Left ventricle myocardium inferior (tissue), 1 donor: Measurements from ENCODE around the gene SFI1. TPM values are rescaled to one million over a fixed set of nuclear protein-coding genes. Genes with fewer than 3 reads are reported as not detected.
A peak's percentile ranks its signal among the peaks of the same experiment; 100 is the strongest.

Source experiments
- DNase-seq: peaks from one replicate; pipeline ENCODE4 v3.0.0-alpha.2; 2020
- H3K27ac ChIP-seq: fragments of 200-600 bp; replicated peaks from 2 replicates; pipeline ENCODE4 v1.8.0; 2021
- H3K27me3 ChIP-seq: fragments of 200-600 bp; 2 replicates; pipeline ENCODE4 v1.8.0; 2021; ENCODE audit warnings: low read depth
- H3K36me3 ChIP-seq: fragments of 200-600 bp; 2 replicates; pipeline ENCODE4 v1.8.0; 2021
- H3K4me1 ChIP-seq: fragments of 200-600 bp; 2 replicates; pipeline ENCODE4 v1.8.0; 2021
- H3K4me3 ChIP-seq: fragments of 200-600 bp; 2 replicates; pipeline ENCODE4 v1.8.0; 2021; ENCODE audit warnings: mild to moderate bottlenecking, moderate library complexity
- H3K9me3 ChIP-seq: fragments of 200-600 bp; replicated peaks from 2 replicates; pipeline ENCODE4 v1.8.0; 2021
- intact Hi-C: fragments of 100-400 bp; cut with micrococcal nuclease; formaldehyde crosslinking; loops from one replicate; pipeline ENCODE4 v1.11.0; 2022
- microRNA-seq: library from miRNA; unstranded; fragments of <30 nt; microRNA quantifications from one replicate; pipeline ENCODE4 v1.2.0, GENCODE V29; 2020
- total RNA-seq: library from RNA; stranded (reverse); fragmentation: NEBNext Ultra II Directional; extraction: Animal tissue kit (Norgen Biotek cat#: 25700); gene quantifications from one replicate; pipeline ENCODE4 v1.2.1, GENCODE V29; 2021
- TF ChIP-seq, protein P1 (sequence below): fragments of 200-600 bp; IDR thresholded peaks from 2 replicates; pipeline ENCODE4 v1.8.0; 2021; ENCODE audit warnings: antibody characterized with exemption, mild to moderate bottlenecking, borderline replicate concordance
- donor health status: DM: no; HTN: yes; CAD: no; lungs with severe emphysema.

The SFI1 gene
- total RNA-seq, 1 donor from 2014 or later, result 6.8 TPM

DNA sequence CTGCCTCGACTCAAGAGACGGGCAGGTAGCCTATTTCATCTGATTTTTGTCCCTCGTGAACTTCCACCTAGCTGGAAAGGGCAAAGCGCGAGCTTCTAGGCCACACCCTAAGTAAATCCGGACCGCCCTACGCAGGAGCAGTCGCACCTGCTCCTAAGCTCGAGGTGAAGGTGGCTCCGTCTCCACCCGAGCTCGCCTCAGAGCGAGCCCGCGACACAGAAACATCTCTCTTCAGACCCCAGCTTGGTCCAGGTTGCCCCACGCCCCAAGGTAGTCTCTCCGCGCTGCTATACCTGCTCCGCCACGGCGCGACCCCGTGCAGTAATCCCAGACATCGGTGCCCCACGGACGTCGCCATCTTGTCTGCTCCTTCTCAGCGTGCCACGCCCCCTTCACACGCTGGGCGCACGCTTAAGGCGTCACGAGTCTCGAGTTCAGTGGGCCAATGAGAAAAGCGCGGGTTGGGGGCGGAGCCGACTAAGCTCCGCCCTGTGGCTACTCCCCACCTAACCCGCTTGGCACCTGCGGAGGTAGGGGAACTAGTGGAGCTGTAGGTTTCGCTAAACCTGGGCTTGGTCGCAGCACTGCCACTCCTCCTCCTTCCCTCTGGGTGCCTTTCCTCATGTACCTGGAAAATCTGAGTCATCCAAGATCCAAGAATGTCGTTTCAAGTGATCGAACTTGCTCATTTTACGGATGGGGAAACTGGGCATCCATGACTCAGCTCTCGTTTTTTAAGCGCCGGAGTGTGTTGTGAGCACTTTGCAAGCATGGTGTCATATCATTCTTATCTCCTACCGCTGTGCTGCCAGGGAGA is 165.7 kb downstream of the SFI1 start, which contains the start of gene PISD:
Gene PISD (minus strand): TSS at position 365 of the 817 bp plus-strand sequence. CDS start 7 bp downstream, at position 358.
- Histone ChIP-seq H3K4me3 (peak within 1 kb of the TSS; percentile 81), H3K27me3 (no peaks in the 10 kb centered on the region), H3K9me3 (no peaks in the 10 kb centered on the region), H3K27ac (peak within 1 kb of the TSS; percentile 58), H3K4me1 (peaks cover 24% of the 10 kb centered on the region), H3K36me3 (no peaks in the 10 kb centered on the region)
- peak; percentile 95 for DNase-seq
- TF ChIP-seq, protein P1, sequence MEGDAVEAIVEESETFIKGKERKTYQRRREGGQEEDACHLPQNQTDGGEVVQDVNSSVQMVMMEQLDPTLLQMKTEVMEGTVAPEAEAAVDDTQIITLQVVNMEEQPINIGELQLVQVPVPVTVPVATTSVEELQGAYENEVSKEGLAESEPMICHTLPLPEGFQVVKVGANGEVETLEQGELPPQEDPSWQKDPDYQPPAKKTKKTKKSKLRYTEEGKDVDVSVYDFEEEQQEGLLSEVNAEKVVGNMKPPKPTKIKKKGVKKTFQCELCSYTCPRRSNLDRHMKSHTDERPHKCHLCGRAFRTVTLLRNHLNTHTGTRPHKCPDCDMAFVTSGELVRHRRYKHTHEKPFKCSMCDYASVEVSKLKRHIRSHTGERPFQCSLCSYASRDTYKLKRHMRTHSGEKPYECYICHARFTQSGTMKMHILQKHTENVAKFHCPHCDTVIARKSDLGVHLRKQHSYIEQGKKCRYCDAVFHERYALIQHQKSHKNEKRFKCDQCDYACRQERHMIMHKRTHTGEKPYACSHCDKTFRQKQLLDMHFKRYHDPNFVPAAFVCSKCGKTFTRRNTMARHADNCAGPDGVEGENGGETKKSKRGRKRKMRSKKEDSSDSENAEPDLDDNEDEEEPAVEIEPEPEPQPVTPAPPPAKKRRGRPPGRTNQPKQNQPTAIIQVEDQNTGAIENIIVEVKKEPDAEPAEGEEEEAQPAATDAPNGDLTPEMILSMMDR, result no peak
- intact Hi-C loops, result no loop called here

DNA sequence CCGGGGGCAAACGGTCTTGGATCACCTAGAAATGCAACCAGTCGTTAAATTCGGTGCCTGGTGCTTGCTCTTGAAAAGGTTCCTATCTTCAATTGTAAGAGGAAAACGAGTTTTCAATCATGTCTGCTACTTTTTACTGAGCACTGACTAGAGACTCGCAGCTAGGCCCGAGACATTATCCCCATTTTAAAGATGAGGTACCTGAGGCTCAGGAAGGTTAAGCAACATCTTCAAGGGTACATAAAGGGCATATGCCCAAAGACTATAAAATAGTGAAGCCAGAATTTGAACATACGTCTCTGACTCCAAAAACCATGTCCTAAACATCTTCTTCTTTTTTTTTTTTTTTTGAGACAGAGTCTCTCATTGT is 166.3 kb downstream of the SFI1 start:
- H3K27ac ChIP-seq, result peak overlapping the region; percentile 58
- intact Hi-C loops, result no loop called here

More for the DNA sequence above, 166.3 kb downstream of the SFI1 start:
- Histone ChIP-seq H3K9me3 (no peaks in the 10 kb centered on the region), H3K27me3 (no peaks in the 10 kb centered on the region), H3K36me3 (no peaks in the 10 kb centered on the region), H3K4me3 (peak overlapping the region; percentile 81), H3K4me1 (peaks cover 24% of the 10 kb centered on the region)
- TF ChIP-seq, protein P1, result no peak
- no peak for DNase-seq

Small RNAs within 50 kb of the gene (microRNA-seq; reads per million reads assigned to microRNA genes)
- not detected for gene MIR7109

Other genes starting within 250 kb of the SFI1 start
- 11.1 TPM for gene PIK3IP1, start 204.0 kb upstream of the SFI1 start, total RNA-seq
- 13.2 TPM for gene PATZ1, start 150.2 kb upstream of the SFI1 start, total RNA-seq
- 58.0 TPM for gene DRG1, start 96.9 kb upstream of the SFI1 start, total RNA-seq
- gene EIF4ENIF1, start 6.7 kb upstream of the SFI1 start, total RNA-seq, result 29.0 TPM
- 18.1 TPM for gene PISD, start 165.7 kb downstream of the SFI1 start, total RNA-seq